Measurements from ENCODE around the gene IGFLR1.

The IGFLR1 gene

GRCh38 chr19:35757231-35757748, 15.0 kb upstream of the IGFLR1 start:
- TF ChIP-seq REST (IDR thresholded peaks at IDR 0.05; ENCODE audit: low read depth) (no peak), USF1 (IDR thresholded peaks at IDR 0.05) (no peak), FOXM1 (IDR thresholded peaks at IDR 0.05; ENCODE audit: borderline replicate concordance, low read depth) (no peak), NFIC (IDR thresholded peaks at IDR 0.05) (no peak), EP300 (IDR thresholded peaks at IDR 0.05; ENCODE audit: borderline replicate concordance) (no peak), TEAD4 (IDR thresholded peaks at IDR 0.05) (no peak), CEBPB (IDR thresholded peaks at IDR 0.05) (no peak), ZBTB7A (IDR thresholded peaks at IDR 0.05; ENCODE audit: low read depth) (no peak), EGR1 (IDR thresholded peaks at IDR 0.05) (no peak), TAF1 (IDR thresholded peaks at IDR 0.05; ENCODE audit: low read depth) (no peak)

- TF ChIP-seq FOXM1 (IDR thresholded peaks at IDR 0.05; ENCODE audit: borderline replicate concordance, low read depth) (no peak), TAF1 (IDR thresholded peaks at IDR 0.05; ENCODE audit: low read depth) (no peak), CEBPB (IDR thresholded peaks at IDR 0.05) (no peak)
Measured at GRCh38 chr19:35756377-35757230, 14.4 kb upstream of the IGFLR1 start, which contains the start of gene HSPB6. Gene HSPB6 (minus strand): TSS chr19:35757029. CDS start chr19:35757008, 21 bp downstream.

GRCh38 chr19:35755550-35756376, 13.5 kb upstream of the IGFLR1 start:
- TF ChIP-seq RAD21 (IDR thresholded peaks at IDR 0.05; ENCODE audit: low read depth), result no peak
- no peak for TF ChIP-seq EGR1 (IDR thresholded peaks at IDR 0.05)

- no peak for TF ChIP-seq RAD21 (IDR thresholded peaks at IDR 0.05; ENCODE audit: low read depth)
- TF ChIP-seq TCF12 (IDR thresholded peaks at IDR 0.05; ENCODE audit: low read depth), result no peak
Measured at GRCh38 chr19:35755131-35755549, 12.9 kb upstream of the IGFLR1 start.

GRCh38 chr19:35754370-35755130, 12.3 kb upstream of the IGFLR1 start:
- no peak for TF ChIP-seq EGR1 (IDR thresholded peaks at IDR 0.05)
- TF ChIP-seq MAX (IDR thresholded peaks at IDR 0.05), result no peak
- no peak for TF ChIP-seq RAD21 (IDR thresholded peaks at IDR 0.05; ENCODE audit: low read depth)
- TF ChIP-seq CREB1 (IDR thresholded peaks at IDR 0.05; ENCODE audit: low read depth), result no peak
- no peak for TF ChIP-seq CEBPB (IDR thresholded peaks at IDR 0.05)
- no peak for TF ChIP-seq REST (IDR thresholded peaks at IDR 0.05; ENCODE audit: low read depth)
- TF ChIP-seq FOXM1 (IDR thresholded peaks at IDR 0.05; ENCODE audit: borderline replicate concordance, low read depth), result no peak
- TF ChIP-seq TAF1 (IDR thresholded peaks at IDR 0.05; ENCODE audit: low read depth), result no peak
- no peak for TF ChIP-seq ZBTB7A (IDR thresholded peaks at IDR 0.05; ENCODE audit: low read depth)
- no peak for TF ChIP-seq USF1 (IDR thresholded peaks at IDR 0.05)
- TF ChIP-seq NFIC (IDR thresholded peaks at IDR 0.05), result no peak
- TF ChIP-seq EP300 (IDR thresholded peaks at IDR 0.05; ENCODE audit: borderline replicate concordance), result no peak
- no peak for TF ChIP-seq YY1 (IDR thresholded peaks at IDR 0.05; ENCODE audit: low read depth)
- TF ChIP-seq TCF12 (IDR thresholded peaks at IDR 0.05; ENCODE audit: low read depth), result no peak
- TF ChIP-seq TEAD4 (IDR thresholded peaks at IDR 0.05), result no peak
